ENCODE data around the gene FOXN3.
"Not testable (repeated sequence)": the region's sequence is repeated elsewhere in the genome, so short reads cannot be mapped to it uniquely, and the experiment has no call there.

Gene FOXN3

GRCh38 chr14:89207925-89208328, 209.1 kb downstream of the FOXN3 start:
- H3K4me3 ChIP-seq (ENCODE audit: low read depth, low read length): no peak overlapping the region

GRCh38 chr14:89206389-89207031, 210.5 kb downstream of the FOXN3 start:
- H3K4me3 ChIP-seq (ENCODE audit: low read depth, low read length): no peak overlapping the region

GRCh38 chr14:89205137-89205740, 211.8 kb downstream of the FOXN3 start:
- H3K4me3 ChIP-seq (ENCODE audit: low read depth, low read length): no peak overlapping the region

- no peak overlapping the region for H3K4me3 ChIP-seq (ENCODE audit: low read depth, low read length)
Measured at GRCh38 chr14:89202413-89203190, 214.4 kb downstream of the FOXN3 start.

GRCh38 chr14:89201645-89202044, 215.4 kb downstream of the FOXN3 start:
- no peak overlapping the region for H3K4me3 ChIP-seq (ENCODE audit: low read depth, low read length)

- not testable (repeated sequence) for H3K4me3 ChIP-seq (ENCODE audit: low read depth, low read length)
Measured at GRCh38 chr14:89199357-89199756, 217.7 kb downstream of the FOXN3 start.

- no peak overlapping the region for H3K4me3 ChIP-seq (ENCODE audit: low read depth, low read length)
Measured at GRCh38 chr14:89198544-89199329, 218.3 kb downstream of the FOXN3 start.

- no peak overlapping the region for H3K4me3 ChIP-seq (ENCODE audit: low read depth, low read length)
Measured at GRCh38 chr14:89197623-89198022, 219.4 kb downstream of the FOXN3 start.

- H3K4me3 ChIP-seq (ENCODE audit: low read depth, low read length): no peak overlapping the region
Measured at GRCh38 chr14:89196545-89196944, 220.5 kb downstream of the FOXN3 start.

GRCh38 chr14:89194376-89194775, 222.7 kb downstream of the FOXN3 start:
- H3K4me3 ChIP-seq (ENCODE audit: low read depth, low read length): no peak overlapping the region

GRCh38 chr14:89190765-89191513, 226.1 kb downstream of the FOXN3 start:
- H3K4me3 ChIP-seq (ENCODE audit: low read depth, low read length): no peak overlapping the region

- no peak overlapping the region for H3K4me3 ChIP-seq (ENCODE audit: low read depth, low read length)
Measured at GRCh38 chr14:89188492-89188891, 228.5 kb downstream of the FOXN3 start.

- no peak overlapping the region for H3K4me3 ChIP-seq (ENCODE audit: low read depth, low read length)
Measured at GRCh38 chr14:89187501-89187900, 229.5 kb downstream of the FOXN3 start.

GRCh38 chr14:89186856-89187376, 230.1 kb downstream of the FOXN3 start:
- H3K4me3 ChIP-seq (ENCODE audit: low read depth, low read length): no peak overlapping the region

GRCh38 chr14:89185919-89186855, 230.8 kb downstream of the FOXN3 start:
- H3K4me3 ChIP-seq (ENCODE audit: low read depth, low read length): no peak overlapping the region

- no peak overlapping the region for H3K4me3 ChIP-seq (ENCODE audit: low read depth, low read length)
Measured at GRCh38 chr14:89184952-89185351, 232.1 kb downstream of the FOXN3 start.

GRCh38 chr14:89182326-89182725, 234.7 kb downstream of the FOXN3 start:
- H3K4me3 ChIP-seq (ENCODE audit: low read depth, low read length): no peak overlapping the region

- no peak overlapping the region for H3K4me3 ChIP-seq (ENCODE audit: low read depth, low read length)
Measured at GRCh38 chr14:89180546-89180945, 236.5 kb downstream of the FOXN3 start.

- no peak overlapping the region for H3K4me3 ChIP-seq (ENCODE audit: low read depth, low read length)
Measured at GRCh38 chr14:89179891-89180404, 237.1 kb downstream of the FOXN3 start.
